Measurements from ENCODE around the gene SLC6A17. TPM values are rescaled to one million over a fixed set of nuclear protein-coding genes. Genes with fewer than 3 reads are reported as not detected.

The SLC6A17 gene
- total RNA-seq, 1 experiment from 2014 or later = 0.17 TPM

- DNase-seq (ENCODE audit: low spot score) = no peak
These were observed 70.0 kb downstream of the SLC6A17 start for GRCh38 chr1:110220324-110220723.

- DNase-seq (ENCODE audit: low spot score) = no peak
These were observed 70.8 kb downstream of the SLC6A17 start for GRCh38 chr1:110221119-110221518.

GRCh38 chr1:110223127-110223526 lies 72.8 kb downstream of the SLC6A17 start:
- DNase-seq (ENCODE audit: low spot score) = no peak

- no peak for DNase-seq (ENCODE audit: low spot score)
These were observed 73.3 kb downstream of the SLC6A17 start for GRCh38 chr1:110223581-110223980.

- DNase-seq (ENCODE audit: low spot score) = no peak
These were observed 74.1 kb downstream of the SLC6A17 start for GRCh38 chr1:110224240-110224995.

GRCh38 chr1:110225212-110225611 lies 74.9 kb downstream of the SLC6A17 start:
- DNase-seq (ENCODE audit: low spot score) = no peak

- no peak for DNase-seq (ENCODE audit: low spot score)
These were observed 75.6 kb downstream of the SLC6A17 start for GRCh38 chr1:110225756-110226404.

- no peak for DNase-seq (ENCODE audit: low spot score)
These were observed 77.5 kb downstream of the SLC6A17 start for GRCh38 chr1:110227774-110228173.

- DNase-seq (ENCODE audit: low spot score) = no peak
These were observed 78.1 kb downstream of the SLC6A17 start for GRCh38 chr1:110228381-110228780.

- DNase-seq (ENCODE audit: low spot score) = no peak
These were observed 78.6 kb downstream of the SLC6A17 start for GRCh38 chr1:110228869-110229268.

- no peak for DNase-seq (ENCODE audit: low spot score)
These were observed 79.2 kb downstream of the SLC6A17 start for GRCh38 chr1:110229348-110230001.

GRCh38 chr1:110230381-110231199 lies 80.3 kb downstream of the SLC6A17 start:
- DNase-seq (ENCODE audit: low spot score) = no peak

GRCh38 chr1:110233861-110234260 lies 83.6 kb downstream of the SLC6A17 start:
- no peak for DNase-seq (ENCODE audit: low spot score)

- DNase-seq (ENCODE audit: low spot score) = no peak
These were observed 84.4 kb downstream of the SLC6A17 start for GRCh38 chr1:110234691-110235090.

- DNase-seq (ENCODE audit: low spot score) = no peak
These were observed 85.0 kb downstream of the SLC6A17 start for GRCh38 chr1:110235181-110235833.

- peak; percentile 29 for DNase-seq (ENCODE audit: low spot score)
These were observed 85.8 kb downstream of the SLC6A17 start for GRCh38 chr1:110235834-110236682.

GRCh38 chr1:110237386-110238152 lies 87.3 kb downstream of the SLC6A17 start:
- no peak for DNase-seq (ENCODE audit: low spot score)

GRCh38 chr1:110239441-110240430 lies 89.4 kb downstream of the SLC6A17 start:
- no peak for DNase-seq (ENCODE audit: low spot score)
